HG03575 (cell line): ENCODE results near the gene SPIB.

Experiments
- ATAC-seq: cut with Tn5 transposase; IDR thresholded peaks from one replicate; pipeline ENCODE4 v1.9.1; 2021; ENCODE audit not compliant: unreplicated experiment, insufficient number of reproducible peaks, low FRiP score; ENCODE audit errors: extremely low read depth

Gene SPIB

GRCh38 chr19:50418176-50419021 lies at the start of gene SPIB:
SPIB (plus strand) TSS chr19:50418938; CDS start chr19:50418963, 25 bp downstream.
- ATAC-seq, result no peak

GRCh38 chr19:50371914-50372475 lies 46.7 kb upstream of the SPIB start:
- ATAC-seq, result no peak

DNA sequence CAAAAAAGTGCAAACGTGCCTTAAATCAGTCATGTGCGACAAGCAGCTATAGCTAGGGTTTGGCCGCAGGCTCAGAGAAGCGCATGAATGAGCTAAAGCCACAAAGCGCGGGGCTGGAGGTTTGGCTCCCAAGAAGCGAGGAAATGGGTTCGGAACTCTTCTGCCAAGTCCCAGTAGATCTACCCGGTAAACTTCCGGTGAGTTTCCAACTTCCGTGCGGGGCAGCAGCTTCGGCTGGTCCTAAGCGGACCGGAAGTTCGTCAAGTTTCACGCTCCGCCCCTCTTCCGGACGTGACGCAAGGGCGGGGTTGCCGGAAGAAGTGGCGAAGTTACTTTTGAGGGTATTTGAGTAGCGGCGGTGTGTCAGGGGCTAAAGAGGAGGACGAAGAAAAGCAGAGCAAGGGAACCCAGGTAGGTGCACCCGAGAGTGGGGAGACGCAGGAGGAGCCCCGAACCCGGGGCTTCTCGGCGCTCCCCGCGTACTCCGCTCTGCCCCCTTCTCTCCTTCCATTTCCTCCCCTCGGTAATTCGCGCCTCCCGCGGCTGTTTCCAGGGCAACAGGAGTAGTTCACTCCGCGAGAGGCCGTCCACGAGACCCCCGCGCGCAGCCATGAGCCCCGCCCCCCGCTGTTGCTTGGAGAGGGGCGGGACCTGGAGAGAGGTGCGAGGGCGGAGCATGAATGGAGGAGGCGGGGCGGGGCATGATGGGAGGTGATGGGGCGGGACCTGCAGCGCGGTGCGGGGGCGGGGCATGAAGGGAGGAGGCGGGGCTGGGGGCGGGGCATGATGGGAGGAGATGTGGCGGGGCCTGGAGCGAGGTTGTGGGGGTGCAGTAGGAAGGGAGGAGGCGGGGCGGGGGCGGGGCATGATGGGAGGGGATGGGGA lies 42.3 kb upstream of the SPIB start, which contains the start of gene NR1H2:
Gene NR1H2 (plus strand): TSS at position 292 of the 885 bp plus-strand sequence. CDS start 1,149 bp downstream, outside the sequence.
- ATAC-seq, result no peak

- ATAC-seq, result no peak
Observed at GRCh38 chr19:50377051-50377461, 41.7 kb upstream of the SPIB start.

DNA sequence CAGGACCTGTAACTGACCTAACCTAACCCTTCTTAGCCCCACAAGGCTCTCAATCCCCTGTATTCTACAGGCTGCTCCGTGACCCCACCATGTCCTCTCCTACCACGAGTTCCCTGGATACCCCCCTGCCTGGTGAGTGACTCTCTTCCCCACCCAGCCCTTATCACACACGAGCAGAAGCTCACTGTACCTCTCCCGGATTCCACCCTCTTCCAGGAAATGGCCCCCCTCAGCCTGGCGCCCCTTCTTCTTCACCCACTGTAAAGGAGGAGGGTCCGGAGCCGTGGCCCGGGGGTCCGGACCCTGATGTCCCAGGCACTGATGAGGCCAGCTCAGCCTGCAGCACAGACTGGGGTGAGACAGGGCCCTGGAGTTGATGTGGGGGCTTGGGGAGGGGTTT lies 41.2 kb upstream of the SPIB start:
- no peak for ATAC-seq

GRCh38 chr19:50378169-50378862 lies 40.4 kb upstream of the SPIB start:
- ATAC-seq, result no peak

DNA sequence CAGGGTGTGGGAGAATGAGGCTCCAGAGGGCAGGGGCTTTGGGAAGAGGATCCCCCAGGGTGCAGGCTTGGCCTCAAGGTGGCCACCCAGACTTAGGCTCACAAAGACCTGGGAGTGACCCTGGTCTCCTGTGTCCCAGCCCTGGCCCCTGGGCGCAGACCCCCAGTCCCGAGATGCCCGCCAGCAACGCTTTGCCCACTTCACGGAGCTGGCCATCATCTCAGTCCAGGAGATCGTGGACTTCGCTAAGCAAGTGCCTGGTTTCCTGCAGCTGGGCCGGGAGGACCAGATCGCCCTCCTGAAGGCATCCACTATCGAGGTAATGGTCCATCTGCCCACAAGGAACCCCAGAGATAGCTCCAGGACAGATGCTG lies 39.9 kb upstream of the SPIB start:
- no peak for ATAC-seq

DNA sequence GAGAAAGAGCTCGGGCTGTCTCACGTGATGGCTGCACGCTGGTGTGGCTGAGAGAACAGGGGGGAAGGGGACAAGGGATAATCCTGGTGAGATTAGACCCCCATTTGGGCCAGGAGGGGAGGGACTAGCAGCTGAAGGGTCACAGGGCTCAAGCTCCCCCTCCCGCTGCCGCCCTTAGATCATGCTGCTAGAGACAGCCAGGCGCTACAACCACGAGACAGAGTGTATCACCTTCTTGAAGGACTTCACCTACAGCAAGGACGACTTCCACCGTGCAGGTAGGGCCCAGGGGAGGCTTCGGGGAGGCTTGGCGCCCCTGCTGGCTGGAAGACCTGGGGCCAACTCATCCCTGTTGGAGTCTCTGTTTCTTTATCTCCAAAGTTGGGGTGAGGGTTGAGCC lies 39.1 kb upstream of the SPIB start:
- ATAC-seq, result no peak

- no peak for ATAC-seq
Observed at GRCh38 chr19:50380137-50380536, 38.6 kb upstream of the SPIB start.

DNA sequence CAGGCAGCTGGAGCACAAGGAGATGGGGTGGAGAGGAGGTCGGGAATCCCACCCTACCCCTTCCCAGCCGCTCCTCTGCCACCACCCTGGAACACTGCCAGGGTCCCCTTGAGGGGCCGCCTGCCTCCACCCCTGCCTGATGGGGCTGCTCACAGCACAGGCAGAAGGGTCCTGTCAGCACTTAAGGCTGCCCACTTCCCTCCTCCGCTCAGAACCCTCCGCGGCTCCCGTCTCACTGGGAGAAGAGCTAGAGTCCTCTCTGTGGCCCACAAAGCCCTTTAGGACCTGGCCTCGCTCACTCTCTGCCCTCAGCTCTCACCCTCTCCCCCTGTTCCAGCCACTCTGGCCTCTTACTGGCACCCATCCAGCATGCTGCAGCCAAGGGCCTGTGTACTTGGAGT lies 38.0 kb upstream of the SPIB start:
- no peak for ATAC-seq

DNA sequence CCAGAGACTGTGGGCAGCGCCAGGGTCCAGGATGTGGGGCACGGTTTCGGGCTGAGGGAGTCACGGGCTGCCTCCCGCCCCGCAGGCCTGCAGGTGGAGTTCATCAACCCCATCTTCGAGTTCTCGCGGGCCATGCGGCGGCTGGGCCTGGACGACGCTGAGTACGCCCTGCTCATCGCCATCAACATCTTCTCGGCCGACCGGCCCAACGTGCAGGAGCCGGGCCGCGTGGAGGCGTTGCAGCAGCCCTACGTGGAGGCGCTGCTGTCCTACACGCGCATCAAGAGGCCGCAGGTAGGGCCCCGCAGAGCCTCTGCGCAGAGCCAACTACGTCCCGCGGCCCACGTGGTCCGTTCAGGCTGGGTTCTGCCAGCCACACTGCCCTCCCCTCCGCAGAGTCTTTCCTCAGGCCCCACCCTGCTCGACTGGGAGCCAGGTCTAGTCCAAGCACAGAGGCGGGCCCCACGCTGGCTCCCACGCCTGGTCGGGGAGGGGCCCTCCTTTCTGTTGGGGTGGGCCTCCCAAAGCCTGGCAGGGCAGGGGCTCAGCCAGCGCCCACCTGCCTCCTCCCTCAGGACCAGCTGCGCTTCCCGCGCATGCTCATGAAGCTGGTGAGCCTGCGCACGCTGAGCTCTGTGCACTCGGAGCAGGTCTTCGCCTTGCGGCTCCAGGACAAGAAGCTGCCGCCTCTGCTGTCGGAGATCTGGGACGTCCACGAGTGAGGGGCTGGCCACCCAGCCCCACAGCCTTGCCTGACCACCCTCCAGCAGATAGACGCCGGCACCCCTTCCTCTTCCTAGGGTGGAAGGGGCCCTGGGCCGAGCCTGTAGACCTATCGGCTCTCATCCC lies 36.6 kb upstream of the SPIB start:
- ATAC-seq, result no peak

GRCh38 chr19:50383001-50383851 lies 35.5 kb upstream of the SPIB start:
- no peak for ATAC-seq

GRCh38 chr19:50383852-50384684 lies 34.7 kb upstream of the SPIB start, which contains the start of gene POLD1:
POLD1 (plus strand) TSS chr19:50384347; CDS start chr19:50398852, 14,505 bp downstream.
- peak; percentile 53 for ATAC-seq

GRCh38 chr19:50384685-50385535 lies 33.8 kb upstream of the SPIB start:
- no peak for ATAC-seq

DNA sequence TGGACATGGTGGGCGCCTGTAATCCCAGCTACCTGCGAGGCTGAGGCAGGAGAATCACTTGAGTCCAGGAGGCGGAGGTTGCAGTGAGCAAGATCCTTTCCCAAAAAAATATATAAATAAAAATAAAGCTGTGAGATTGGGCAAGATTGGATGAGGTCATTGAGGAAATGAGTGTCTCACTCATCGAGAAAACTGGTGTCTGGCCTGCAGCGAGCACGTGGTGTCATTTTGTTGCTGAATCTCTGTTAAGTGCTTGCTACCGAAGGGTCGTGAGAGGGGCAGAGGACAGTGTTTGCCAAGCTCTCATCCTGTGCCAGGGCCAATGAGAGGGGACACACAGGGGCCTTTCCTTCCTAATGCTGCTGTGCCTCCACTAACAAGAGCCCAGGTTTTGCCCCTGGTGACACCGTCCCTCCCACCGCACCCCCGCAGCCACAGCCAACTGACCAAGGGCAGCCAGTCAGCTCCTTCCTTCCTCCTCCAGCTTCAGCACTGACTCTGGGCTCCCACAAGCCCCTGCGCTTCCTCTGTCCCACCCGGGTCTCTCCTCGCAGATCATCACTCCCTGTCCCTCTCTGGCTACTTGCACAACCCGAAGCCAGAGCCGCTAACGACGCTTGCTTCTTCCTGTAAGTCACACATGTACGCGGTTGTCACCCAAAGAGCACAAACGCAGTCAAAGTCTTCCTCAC lies 31.4 kb upstream of the SPIB start:
- no peak for ATAC-seq
